Upper lobe of left lung (tissue), 4 donors: ENCODE measurements around the gene OXCT1.
"Not testable (repeated sequence)": the region's sequence is repeated elsewhere in the genome, so short reads cannot be mapped to it uniquely, and the experiment has no call there.

Source experiments
- POLR2A ChIP-seq, 4 donors: fragments of 450-650 bp; IDR thresholded peaks; one replicate each; pipeline ENCODE4 v1.5.1; 2016 to 2017; ENCODE audit warnings: antibody characterized with exemption in 4 of 4, mild to moderate bottlenecking in 2 of 4
- TF ChIP-seq, protein P1 (sequence below), 6 experiments: fragments of 450-650 bp in 4 of 6; fragments of 200-600 bp in 2 of 6; sonication (generic) in 2 of 6; IDR thresholded peaks; one replicate each; pipeline ENCODE4 v1.5.1; 2016 to 2019; ENCODE audit warnings: antibody characterized with exemption in 6 of 6

DNA sequence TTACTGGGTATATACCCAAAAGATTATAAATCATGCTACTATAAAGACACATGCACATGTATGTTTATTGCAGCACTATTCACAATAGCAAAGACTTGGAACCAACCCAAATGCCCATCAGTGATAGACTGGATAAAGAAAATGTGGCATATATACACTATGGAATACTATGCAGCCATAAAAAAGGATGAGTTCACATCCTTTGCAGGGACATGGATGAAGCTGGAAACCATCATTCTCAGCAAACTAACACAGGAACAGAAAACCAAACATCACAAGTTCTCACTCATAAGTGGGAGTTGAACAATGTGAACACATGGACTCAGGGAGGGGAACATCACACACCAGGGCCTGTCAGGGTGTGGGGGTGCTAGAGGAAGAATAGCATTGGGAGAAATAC lies 155.8 kb downstream of the OXCT1 start:
- not testable (repeated sequence) for TF ChIP-seq POLR2A (IDR thresholded peaks at IDR 0.05)
- TF ChIP-seq, protein P1, sequence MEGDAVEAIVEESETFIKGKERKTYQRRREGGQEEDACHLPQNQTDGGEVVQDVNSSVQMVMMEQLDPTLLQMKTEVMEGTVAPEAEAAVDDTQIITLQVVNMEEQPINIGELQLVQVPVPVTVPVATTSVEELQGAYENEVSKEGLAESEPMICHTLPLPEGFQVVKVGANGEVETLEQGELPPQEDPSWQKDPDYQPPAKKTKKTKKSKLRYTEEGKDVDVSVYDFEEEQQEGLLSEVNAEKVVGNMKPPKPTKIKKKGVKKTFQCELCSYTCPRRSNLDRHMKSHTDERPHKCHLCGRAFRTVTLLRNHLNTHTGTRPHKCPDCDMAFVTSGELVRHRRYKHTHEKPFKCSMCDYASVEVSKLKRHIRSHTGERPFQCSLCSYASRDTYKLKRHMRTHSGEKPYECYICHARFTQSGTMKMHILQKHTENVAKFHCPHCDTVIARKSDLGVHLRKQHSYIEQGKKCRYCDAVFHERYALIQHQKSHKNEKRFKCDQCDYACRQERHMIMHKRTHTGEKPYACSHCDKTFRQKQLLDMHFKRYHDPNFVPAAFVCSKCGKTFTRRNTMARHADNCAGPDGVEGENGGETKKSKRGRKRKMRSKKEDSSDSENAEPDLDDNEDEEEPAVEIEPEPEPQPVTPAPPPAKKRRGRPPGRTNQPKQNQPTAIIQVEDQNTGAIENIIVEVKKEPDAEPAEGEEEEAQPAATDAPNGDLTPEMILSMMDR (IDR thresholded peaks at IDR 0.05) = not testable (repeated sequence)
